HG02759 (cell line): ENCODE data around the gene LPAR5.

Source experiments
- ATAC-seq: cut with Tn5 transposase; IDR thresholded peaks from one replicate; pipeline ENCODE4 v1.9.1; 2021; ENCODE audit warnings: mild to moderate bottlenecking, moderate library complexity; ENCODE audit not compliant: unreplicated experiment

The LPAR5 gene

GRCh38 chr12:6635856-6636531 lies at the start of gene LPAR5:
Gene LPAR5 (minus strand): TSS chr12:6635959. CDS start chr12:6621248, 14,711 bp downstream.
- peak; percentile 52 for ATAC-seq

- no peak for ATAC-seq
Observed at GRCh38 chr12:6684609-6685008, 48.9 kb upstream of the LPAR5 start.

- ATAC-seq = no peak
Observed at GRCh38 chr12:6676962-6677361, 41.2 kb upstream of the LPAR5 start.

GRCh38 chr12:6672143-6672542 lies 36.4 kb upstream of the LPAR5 start:
- ATAC-seq = no peak

- no peak for ATAC-seq
Observed at GRCh38 chr12:6667559-6668210, 31.9 kb upstream of the LPAR5 start.

- ATAC-seq = no peak
Observed at GRCh38 chr12:6666211-6666610, 30.5 kb upstream of the LPAR5 start.

- ATAC-seq = no peak
Observed at GRCh38 chr12:6664902-6665301, 29.1 kb upstream of the LPAR5 start.

- ATAC-seq = peak; percentile 98
Observed at GRCh38 chr12:6662906-6663742, 27.4 kb upstream of the LPAR5 start, which contains the start of gene ING4. Gene ING4 (minus strand): TSS chr12:6663119. CDS start chr12:6663101, 18 bp downstream.

- ATAC-seq = peak; percentile 29
Observed at GRCh38 chr12:6662602-6662905, 26.8 kb upstream of the LPAR5 start.

- ATAC-seq = no peak
Observed at GRCh38 chr12:6653987-6654386, 18.2 kb upstream of the LPAR5 start.

- no peak for ATAC-seq
Observed at GRCh38 chr12:6653342-6653741, 17.6 kb upstream of the LPAR5 start.

- no peak for ATAC-seq
Observed at GRCh38 chr12:6652391-6652790, 16.6 kb upstream of the LPAR5 start.

- no peak for ATAC-seq
Observed at GRCh38 chr12:6650832-6651231, 15.1 kb upstream of the LPAR5 start.

GRCh38 chr12:6647083-6647604 lies 11.4 kb upstream of the LPAR5 start, which contains the start of gene ACRBP:
Gene ACRBP (minus strand): TSS chr12:6647432. CDS start chr12:6647366, 66 bp downstream.
- ATAC-seq = peak; percentile 61

GRCh38 chr12:6646276-6647082 lies 10.7 kb upstream of the LPAR5 start:
- no peak for ATAC-seq

GRCh38 chr12:6644903-6645302 lies 9.1 kb upstream of the LPAR5 start:
- ATAC-seq = no peak

- no peak for ATAC-seq
Observed at GRCh38 chr12:6644257-6644596, 8.5 kb upstream of the LPAR5 start.

- ATAC-seq = no peak
Observed at GRCh38 chr12:6643569-6644256, 8.0 kb upstream of the LPAR5 start.

- ATAC-seq = no peak
Observed at GRCh38 chr12:6641131-6641530, 5.4 kb upstream of the LPAR5 start.

GRCh38 chr12:6640497-6640896 lies 4.7 kb upstream of the LPAR5 start:
- no peak for ATAC-seq
